ENCODE measurements around the gene ACAT2.
"Not testable (repeated sequence)": the region's sequence is repeated elsewhere in the genome, so short reads cannot be mapped to it uniquely, and the experiment has no call there.

ACAT2 gene

DNA sequence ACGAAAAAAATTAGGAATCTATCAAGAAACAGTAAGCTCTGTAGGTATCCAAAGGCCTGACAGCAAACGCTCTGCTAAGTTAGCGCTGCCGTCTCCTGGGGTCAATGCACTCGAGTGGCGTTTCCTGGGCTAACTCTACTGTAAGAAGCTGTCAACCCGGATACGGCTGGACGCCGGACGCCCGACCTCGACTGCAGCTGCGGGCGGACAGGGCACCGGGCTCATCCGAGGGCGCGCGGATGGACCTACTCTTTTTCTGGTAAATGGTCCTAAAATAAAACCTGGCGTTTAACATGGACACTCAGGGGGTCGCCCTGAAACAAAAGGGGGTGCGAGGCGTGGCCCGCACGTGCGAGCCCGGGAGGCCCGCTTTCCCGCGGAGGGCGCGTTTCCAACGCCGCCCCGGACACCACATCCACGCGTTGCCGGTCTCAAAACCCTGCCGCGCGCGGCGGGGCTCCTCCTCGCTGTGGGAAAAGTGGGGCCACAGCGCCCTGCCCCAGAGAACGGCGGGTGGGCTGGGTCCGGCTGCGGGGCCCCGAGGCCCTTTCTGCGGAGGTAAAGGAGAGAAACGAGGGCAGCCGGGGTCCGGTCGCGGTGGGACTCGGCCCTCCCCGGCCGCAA is 27.0 kb downstream of the ACAT2 start:
- ATAC-seq = peak; percentile 14
- no peak for TF ChIP-seq RARB (CRISPR knock-in tag; IDR thresholded peaks at IDR 0.05)
- TF ChIP-seq ZFP3 (CRISPR knock-in tag; IDR thresholded peaks at IDR 0.05) = no peak
- no peak for TF ChIP-seq ZNF8 (CRISPR knock-in tag; IDR thresholded peaks at IDR 0.05)
- TF ChIP-seq OSR1 (CRISPR knock-in tag; IDR thresholded peaks at IDR 0.05) = no peak
- no peak for TF ChIP-seq ZNF70 (CRISPR knock-in tag; IDR thresholded peaks at IDR 0.05)
- TF ChIP-seq CREB5 (CRISPR knock-in tag; IDR thresholded peaks at IDR 0.05; ENCODE audit: low read depth) = no peak
- no peak for TF ChIP-seq SNAI2 (CRISPR knock-in tag; IDR thresholded peaks at IDR 0.05)
- TF ChIP-seq ZNF565 (CRISPR knock-in tag; conservative IDR thresholded peaks at IDR 0.05; ENCODE audit: low read depth) = no peak
- TF ChIP-seq GLIS3 (CRISPR knock-in tag; IDR thresholded peaks at IDR 0.05) = no peak
- no peak for TF ChIP-seq TOX (CRISPR knock-in tag; IDR thresholded peaks at IDR 0.05; ENCODE audit: borderline replicate concordance)

DNA sequence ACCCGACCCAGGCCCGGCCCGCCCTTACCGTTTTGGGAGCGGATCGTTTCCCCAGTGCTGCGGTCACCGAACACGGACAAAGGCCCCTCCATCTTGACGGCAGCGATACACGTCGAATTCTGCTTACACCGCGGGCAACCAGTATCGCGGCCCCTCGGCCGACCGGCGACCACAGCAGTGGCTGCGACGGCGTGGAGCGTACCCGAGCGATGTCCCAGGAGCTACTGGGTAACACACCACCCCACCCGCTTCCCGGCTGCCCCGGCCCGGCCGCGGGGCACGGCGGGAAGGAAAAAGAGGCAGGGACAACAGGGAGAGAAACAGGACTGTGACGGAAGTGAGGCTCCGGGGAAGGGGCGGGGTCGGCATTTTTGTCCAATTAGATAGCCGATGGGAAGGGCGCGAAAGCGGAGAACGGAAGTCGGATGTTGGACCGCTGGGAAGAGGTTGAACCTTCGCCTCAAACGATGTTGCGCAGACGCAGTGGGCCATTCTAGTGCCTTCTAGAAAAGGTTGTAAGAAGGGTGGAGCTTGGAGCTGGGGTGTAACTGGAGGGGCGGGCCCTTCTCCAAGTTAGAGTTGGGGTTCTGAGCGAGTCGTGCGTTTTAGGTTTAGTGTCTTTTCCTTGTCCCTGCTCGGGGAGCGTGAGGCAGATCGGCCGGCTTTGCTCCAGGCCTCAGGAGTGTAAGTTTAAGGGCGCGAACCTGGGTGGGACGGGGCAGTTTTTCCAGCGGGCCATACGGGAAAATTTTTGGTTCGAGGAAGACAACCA is 27.7 kb downstream of the ACAT2 start, which contains the start of gene TCP1:
Gene TCP1 (minus strand): TSS at position 226 of the 772 bp plus-strand sequence. CDS start 134 bp downstream, at position 92.
- TF ChIP-seq PATZ1 (CRISPR knock-in tag; IDR thresholded peaks at IDR 0.05; ENCODE audit: borderline replicate concordance) = no peak
- peak; percentile 90 for ATAC-seq

DNA sequence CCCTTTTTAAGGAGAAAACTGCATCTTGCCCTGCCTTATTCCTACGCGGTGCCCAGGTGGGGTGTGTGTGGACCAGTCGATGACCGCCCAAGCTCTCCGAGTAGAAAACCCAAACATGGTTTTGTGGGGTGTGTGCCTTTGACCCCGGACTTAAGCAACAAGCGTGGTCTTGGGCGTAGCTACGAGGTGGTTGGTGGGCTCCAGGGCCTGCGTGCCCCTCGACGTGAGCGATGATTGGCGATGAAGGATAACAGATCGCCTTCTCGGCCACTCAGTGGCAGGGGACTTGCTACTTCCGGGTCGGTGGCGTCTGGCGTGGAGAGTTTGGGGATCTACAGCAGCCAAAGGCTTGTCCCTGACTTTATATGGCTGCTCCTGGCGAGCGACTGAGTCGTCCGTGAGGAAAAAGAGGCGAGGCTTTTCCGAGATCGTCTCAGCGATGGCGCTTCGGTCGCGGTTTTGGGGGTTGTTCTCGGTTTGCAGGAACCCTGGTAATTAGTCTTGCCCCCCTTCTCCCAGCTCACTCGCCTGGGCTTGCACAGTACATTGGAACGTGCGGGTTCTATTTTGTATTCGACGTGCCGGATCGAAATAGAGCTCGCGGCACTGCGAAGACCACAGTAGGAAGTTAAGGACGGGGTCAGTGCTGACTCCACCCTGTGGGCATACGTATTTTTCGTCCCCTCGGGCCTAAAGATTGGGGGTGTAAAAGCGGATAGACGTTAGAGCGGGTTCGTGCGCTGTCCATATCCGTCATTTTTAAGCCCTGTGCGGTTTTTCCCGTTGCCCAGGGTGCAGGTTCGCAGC is 28.5 kb downstream of the ACAT2 start, which contains the start of gene MRPL18:
Gene MRPL18 (plus strand): TSS at position 319 of the 807 bp plus-strand sequence. CDS start 121 bp downstream, at position 440.
- TF ChIP-seq OSR1 (CRISPR knock-in tag; IDR thresholded peaks at IDR 0.05) (no peak), SNAI2 (CRISPR knock-in tag; IDR thresholded peaks at IDR 0.05) (no peak), ARNTL (CRISPR knock-in tag; IDR thresholded peaks at IDR 0.05; ENCODE audit: borderline replicate concordance, low read depth) (no peak)

GRCh38 chr6:159790956-159791598 is 29.2 kb downstream of the ACAT2 start:
- TF ChIP-seq ARNTL (CRISPR knock-in tag; IDR thresholded peaks at IDR 0.05; ENCODE audit: borderline replicate concordance, low read depth) (no peak), PPARA (CRISPR knock-in tag; IDR thresholded peaks at IDR 0.05; ENCODE audit: borderline replicate concordance) (no peak), ZNF70 (CRISPR knock-in tag; IDR thresholded peaks at IDR 0.05) (no peak), BACH2 (CRISPR knock-in tag; IDR thresholded peaks at IDR 0.05; ENCODE audit: borderline replicate concordance) (no peak), TCF4 (CRISPR knock-in tag; IDR thresholded peaks at IDR 0.05; ENCODE audit: borderline replicate concordance) (no peak), ISL1 (CRISPR knock-in tag; IDR thresholded peaks at IDR 0.05) (no peak)
- TF ChIP-seq, protein P1, sequence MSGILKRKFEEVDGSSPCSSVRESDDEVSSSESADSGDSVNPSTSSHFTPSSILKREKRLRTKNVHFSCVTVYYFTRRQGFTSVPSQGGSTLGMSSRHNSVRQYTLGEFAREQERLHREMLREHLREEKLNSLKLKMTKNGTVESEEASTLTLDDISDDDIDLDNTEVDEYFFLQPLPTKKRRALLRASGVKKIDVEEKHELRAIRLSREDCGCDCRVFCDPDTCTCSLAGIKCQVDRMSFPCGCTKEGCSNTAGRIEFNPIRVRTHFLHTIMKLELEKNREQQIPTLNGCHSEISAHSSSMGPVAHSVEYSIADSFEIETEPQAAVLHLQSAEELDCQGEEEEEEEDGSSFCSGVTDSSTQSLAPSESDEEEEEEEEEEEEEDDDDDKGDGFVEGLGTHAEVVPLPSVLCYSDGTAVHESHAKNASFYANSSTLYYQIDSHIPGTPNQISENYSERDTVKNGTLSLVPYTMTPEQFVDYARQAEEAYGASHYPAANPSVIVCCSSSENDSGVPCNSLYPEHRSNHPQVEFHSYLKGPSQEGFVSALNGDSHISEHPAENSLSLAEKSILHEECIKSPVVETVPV (CRISPR knock-in tag; IDR thresholded peaks at IDR 0.05) = no peak
- ATAC-seq = no peak

More for the DNA sequence above, 28.5 kb downstream of the ACAT2 start, which contains the start of gene MRPL18:
- ATAC-seq = peak; percentile 93

GRCh38 chr6:159794976-159795375 is 33.1 kb downstream of the ACAT2 start:
- not testable (repeated sequence) for ATAC-seq
